ENCODE results near the gene PLEKHG4B. TPM values are rescaled to one million over a fixed set of nuclear protein-coding genes. Genes with fewer than 3 reads are reported as not detected.
"Not testable (repeated sequence)": the region's sequence is repeated elsewhere in the genome, so short reads cannot be mapped to it uniquely, and the experiment has no call there.

PLEKHG4B gene
- polyA plus RNA-seq, 1 of the 3 experiments (the other 2 are of a cell fraction) = 0.18 TPM

DNA sequence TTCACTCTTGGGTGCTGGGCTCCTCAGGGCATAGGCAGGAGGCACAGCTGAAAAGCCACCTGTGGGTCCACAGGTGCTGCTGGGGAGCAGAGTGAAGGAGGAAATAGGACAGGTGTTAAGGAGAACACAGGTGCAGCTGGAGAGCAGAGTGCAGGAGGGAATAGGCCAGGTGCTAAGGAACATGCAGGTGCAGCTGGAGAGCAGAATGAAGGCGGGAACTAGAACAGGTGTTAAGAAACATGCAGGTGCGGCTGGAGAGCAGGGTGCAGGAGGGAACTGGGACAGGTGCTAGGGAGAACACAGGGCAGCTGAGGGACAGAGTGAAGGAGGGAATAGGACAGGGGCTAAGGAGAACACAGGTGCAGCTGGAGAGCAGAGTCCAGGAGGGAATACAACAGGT, 43.8 kb upstream of the PLEKHG4B start:
- Histone ChIP-seq H3K9me2 (no peaks in the 10 kb centered on the region), H3K27me3 (ENCODE audit: insufficient read depth) (peaks cover 42% of the 10 kb centered on the region), H2AFZ (ENCODE audit: low read depth) (no peak overlapping the region), H3K27ac (ENCODE audit: low read depth in 2 of 2, low read length in 1 of 2) (no peak overlapping the region), H3K9ac (no peak overlapping the region), H4K20me1 (ENCODE audit: insufficient read depth) (no peaks in the 10 kb centered on the region), H3K4me2 (no peak overlapping the region), H3K9me3 (no peaks in the 10 kb centered on the region), H3F3A (replicated peaks; ENCODE audit: insufficient read depth) (no peaks in the 10 kb centered on the region), H3K79me2 (ENCODE audit: insufficient read depth) (no peaks in the 10 kb centered on the region), H3K4me1 (ENCODE audit: control insufficient read depth in 1 of 2, insufficient read depth in 2 of 2, low read depth in 1 of 2, low read length in 1 of 2) (no peaks in the 10 kb centered on the region), H3K4me3 (ENCODE audit: low read depth in 2 of 2, low read length in 1 of 2) (no peak overlapping the region), H3K36me3 (replicated peaks in 1 of 2; ENCODE audit: control insufficient read depth in 1 of 2, insufficient read depth in 2 of 2, low read length in 1 of 2) (no peaks in the 10 kb centered on the region)
- POLR2A ChIA-PET = no interaction called here
- 0% methylated on average over 2 of the region's 2 CpGs for WGBS (ENCODE audit: low lambda C conversion rate)
- DNase-seq = no peak
- TF ChIP-seq POLR2AphosphoS5 (IDR thresholded peaks at IDR 0.05; ENCODE audit: low read depth, low read length) (no peak), GATA2 (CRISPR knock-in tag; IDR thresholded peaks at IDR 0.05) (no peak), RXRA (IDR thresholded peaks at IDR 0.05; ENCODE audit: borderline replicate concordance, low read depth) (no peak), GABPA (IDR thresholded peaks at IDR 0.05; ENCODE audit: low read depth) (no peak), EZH2phosphoT487 (IDR thresholded peaks at IDR 0.05; ENCODE audit: borderline replicate concordance, low read depth) (no peak), FOXJ3 (CRISPR knock-in tag; IDR thresholded peaks at IDR 0.05) (no peak), JUND (IDR thresholded peaks at IDR 0.05) (no peak), YY1 (IDR thresholded peaks at IDR 0.05; ENCODE audit: low read depth) (no peak), RCOR1 (IDR thresholded peaks at IDR 0.05; ENCODE audit: low read length) (no peak), MEF2A (IDR thresholded peaks at IDR 0.05; ENCODE audit: borderline replicate concordance, low read depth) (no peak), ELF1 (IDR thresholded peaks at IDR 0.05) (no peak)
- TF ChIP-seq, protein P1, sequence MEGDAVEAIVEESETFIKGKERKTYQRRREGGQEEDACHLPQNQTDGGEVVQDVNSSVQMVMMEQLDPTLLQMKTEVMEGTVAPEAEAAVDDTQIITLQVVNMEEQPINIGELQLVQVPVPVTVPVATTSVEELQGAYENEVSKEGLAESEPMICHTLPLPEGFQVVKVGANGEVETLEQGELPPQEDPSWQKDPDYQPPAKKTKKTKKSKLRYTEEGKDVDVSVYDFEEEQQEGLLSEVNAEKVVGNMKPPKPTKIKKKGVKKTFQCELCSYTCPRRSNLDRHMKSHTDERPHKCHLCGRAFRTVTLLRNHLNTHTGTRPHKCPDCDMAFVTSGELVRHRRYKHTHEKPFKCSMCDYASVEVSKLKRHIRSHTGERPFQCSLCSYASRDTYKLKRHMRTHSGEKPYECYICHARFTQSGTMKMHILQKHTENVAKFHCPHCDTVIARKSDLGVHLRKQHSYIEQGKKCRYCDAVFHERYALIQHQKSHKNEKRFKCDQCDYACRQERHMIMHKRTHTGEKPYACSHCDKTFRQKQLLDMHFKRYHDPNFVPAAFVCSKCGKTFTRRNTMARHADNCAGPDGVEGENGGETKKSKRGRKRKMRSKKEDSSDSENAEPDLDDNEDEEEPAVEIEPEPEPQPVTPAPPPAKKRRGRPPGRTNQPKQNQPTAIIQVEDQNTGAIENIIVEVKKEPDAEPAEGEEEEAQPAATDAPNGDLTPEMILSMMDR (IDR thresholded peaks at IDR 0.05) = no peak
- TF ChIP-seq, protein P2, sequence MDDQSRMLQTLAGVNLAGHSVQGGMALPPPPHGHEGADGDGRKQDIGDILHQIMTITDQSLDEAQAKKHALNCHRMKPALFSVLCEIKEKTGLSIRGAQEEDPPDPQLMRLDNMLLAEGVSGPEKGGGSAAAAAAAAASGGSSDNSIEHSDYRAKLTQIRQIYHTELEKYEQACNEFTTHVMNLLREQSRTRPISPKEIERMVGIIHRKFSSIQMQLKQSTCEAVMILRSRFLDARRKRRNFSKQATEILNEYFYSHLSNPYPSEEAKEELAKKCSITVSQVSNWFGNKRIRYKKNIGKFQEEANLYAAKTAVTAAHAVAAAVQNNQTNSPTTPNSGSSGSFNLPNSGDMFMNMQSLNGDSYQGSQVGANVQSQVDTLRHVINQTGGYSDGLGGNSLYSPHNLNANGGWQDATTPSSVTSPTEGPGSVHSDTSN (IDR thresholded peaks at IDR 0.05) = no peak
- CTCF ChIA-PET = interaction anchor here (1.2 kb wide), 1 partner anchor 11 kb away, joined by 3 read pairs; no protein-coding TSS in a partner anchor

DNA sequence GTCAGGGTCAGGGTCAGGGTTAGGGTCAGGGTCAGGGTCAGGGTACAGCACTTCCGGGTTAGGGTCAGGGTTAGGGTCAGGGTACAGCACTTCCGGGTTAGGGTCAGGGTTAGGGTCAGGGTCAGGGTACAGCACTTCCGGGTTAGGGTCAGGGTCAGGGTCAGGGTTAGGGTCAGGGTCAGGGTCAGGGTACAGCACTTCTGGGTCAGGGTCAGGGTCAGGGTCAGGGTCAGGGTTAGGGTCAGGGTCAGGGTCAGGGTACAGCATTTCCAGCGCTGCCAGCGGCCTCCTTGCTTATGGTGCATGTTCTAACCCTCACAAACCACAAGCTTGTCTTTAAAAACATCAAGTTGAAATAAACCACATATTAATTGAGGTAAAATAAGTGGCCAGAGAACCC, 42.4 kb upstream of the PLEKHG4B start:
- H3K9ac ChIP-seq; H3K9me3 ChIP-seq; H2AFZ ChIP-seq (ENCODE audit: low read depth); H3F3A ChIP-seq (replicated peaks; ENCODE audit: insufficient read depth); H3K4me3 ChIP-seq (ENCODE audit: low read depth in 2 of 2, low read length in 1 of 2); H3K9me2 ChIP-seq; CTCF ChIA-PET; H3K4me1 ChIP-seq (ENCODE audit: control insufficient read depth in 1 of 2, insufficient read depth in 2 of 2, low read depth in 1 of 2, low read length in 1 of 2); H3K79me2 ChIP-seq (ENCODE audit: insufficient read depth); H3K27ac ChIP-seq (ENCODE audit: low read depth in 2 of 2, low read length in 1 of 2); DNase-seq; POLR2A ChIA-PET; H3K4me2 ChIP-seq; H4K20me1 ChIP-seq (ENCODE audit: insufficient read depth); H3K36me3 ChIP-seq (replicated peaks in 1 of 2; ENCODE audit: control insufficient read depth in 1 of 2, insufficient read depth in 2 of 2, low read length in 1 of 2): not testable (repeated sequence)
- H3K27me3 ChIP-seq (ENCODE audit: insufficient read depth) = peaks cover 48% of the 10 kb centered on the region
- WGBS (ENCODE audit: low lambda C conversion rate) = 35% methylated on average over 3 of the region's 5 CpGs

Measured in SK-N-SH (cell line).